SU-DHL-6 (cell line): ENCODE results near the gene KLF16.

Experiments used
- EZH2phosphoT487 ChIP-seq: fragments of 200-600 bp; sonication (generic), shearing (Covaris generic); conservative IDR thresholded peaks from 2 replicates; pipeline ENCODE4 v1.6.1; 2018; ENCODE audit warnings: mild to moderate bottlenecking, antibody characterized with exemption, low read length, moderate library complexity, mixed read lengths
- TF ChIP-seq, protein P1 (sequence below): fragments of 200-600 bp; sonication (generic); IDR thresholded peaks from one replicate; pipeline ENCODE4 v1.5.1; 2017; ENCODE audit warnings: antibody characterized with exemption, mild to moderate bottlenecking, low read length, moderate library complexity; ENCODE audit not compliant: insufficient read depth, poor library complexity, severe bottlenecking

DNA sequence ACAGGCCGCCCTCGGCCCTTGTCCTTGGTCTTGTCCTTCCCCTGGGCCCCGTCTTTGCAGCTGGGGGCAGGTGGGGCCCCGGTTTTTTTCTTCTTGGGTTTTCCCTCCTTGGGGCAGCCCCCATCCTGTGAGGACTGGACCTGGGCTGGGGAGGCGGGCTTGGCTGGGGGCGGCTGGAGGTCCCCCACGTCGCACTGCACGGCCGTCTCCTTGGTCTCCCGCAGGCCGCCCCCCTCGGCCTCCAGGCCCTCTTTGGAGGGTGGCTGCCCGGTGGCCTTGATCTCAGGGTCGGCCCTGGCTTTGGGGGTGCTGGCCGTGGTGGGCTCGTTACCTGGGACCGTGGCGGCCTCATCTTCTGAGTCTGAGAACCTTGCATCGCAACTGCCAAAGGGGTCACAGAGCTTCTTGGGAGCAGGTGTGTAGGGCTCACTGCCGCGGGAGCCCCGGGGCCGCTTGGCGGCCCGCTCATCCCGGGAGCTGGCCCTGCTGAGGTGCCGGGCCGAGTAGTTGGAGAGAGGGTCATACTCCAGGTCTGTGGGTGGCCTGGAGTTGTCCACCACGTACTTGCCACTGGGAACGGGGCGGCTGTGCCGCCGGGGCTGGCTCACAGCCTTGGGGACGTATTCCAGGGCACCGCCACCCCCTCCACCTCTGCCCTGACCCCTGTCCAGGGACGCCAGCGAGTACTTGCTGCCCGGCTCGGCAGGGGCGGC lies 35.7 kb downstream of the KLF16 start:
- TF ChIP-seq, protein P1, sequence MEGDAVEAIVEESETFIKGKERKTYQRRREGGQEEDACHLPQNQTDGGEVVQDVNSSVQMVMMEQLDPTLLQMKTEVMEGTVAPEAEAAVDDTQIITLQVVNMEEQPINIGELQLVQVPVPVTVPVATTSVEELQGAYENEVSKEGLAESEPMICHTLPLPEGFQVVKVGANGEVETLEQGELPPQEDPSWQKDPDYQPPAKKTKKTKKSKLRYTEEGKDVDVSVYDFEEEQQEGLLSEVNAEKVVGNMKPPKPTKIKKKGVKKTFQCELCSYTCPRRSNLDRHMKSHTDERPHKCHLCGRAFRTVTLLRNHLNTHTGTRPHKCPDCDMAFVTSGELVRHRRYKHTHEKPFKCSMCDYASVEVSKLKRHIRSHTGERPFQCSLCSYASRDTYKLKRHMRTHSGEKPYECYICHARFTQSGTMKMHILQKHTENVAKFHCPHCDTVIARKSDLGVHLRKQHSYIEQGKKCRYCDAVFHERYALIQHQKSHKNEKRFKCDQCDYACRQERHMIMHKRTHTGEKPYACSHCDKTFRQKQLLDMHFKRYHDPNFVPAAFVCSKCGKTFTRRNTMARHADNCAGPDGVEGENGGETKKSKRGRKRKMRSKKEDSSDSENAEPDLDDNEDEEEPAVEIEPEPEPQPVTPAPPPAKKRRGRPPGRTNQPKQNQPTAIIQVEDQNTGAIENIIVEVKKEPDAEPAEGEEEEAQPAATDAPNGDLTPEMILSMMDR = no peak
- TF ChIP-seq EZH2phosphoT487 = no peak
